Mucosa of gallbladder (tissue), 1 donor: Measurements from ENCODE around the gene QRICH2. TPM values are rescaled to one million over a fixed set of nuclear protein-coding genes. Genes with fewer than 3 reads are reported as not detected.
"Not testable (repeated sequence)": the region's sequence is repeated elsewhere in the genome, so short reads cannot be mapped to it uniquely, and the experiment has no call there.

ENCODE experiments used
- DNase-seq: peaks from one replicate; pipeline ENCODE4 v3.0.0-alpha.2; 2020; ENCODE audit warnings: low spot score
- total RNA-seq: library from RNA; stranded (reverse); gene quantifications from one replicate; pipeline ENCODE4 v1.2.1, GENCODE V29; 2021
- donor health status: DM: no; HTN: no; CAD: no.

Gene QRICH2
- total RNA-seq, 1 donor from 2014 or later, result 3.8 TPM

DNA sequence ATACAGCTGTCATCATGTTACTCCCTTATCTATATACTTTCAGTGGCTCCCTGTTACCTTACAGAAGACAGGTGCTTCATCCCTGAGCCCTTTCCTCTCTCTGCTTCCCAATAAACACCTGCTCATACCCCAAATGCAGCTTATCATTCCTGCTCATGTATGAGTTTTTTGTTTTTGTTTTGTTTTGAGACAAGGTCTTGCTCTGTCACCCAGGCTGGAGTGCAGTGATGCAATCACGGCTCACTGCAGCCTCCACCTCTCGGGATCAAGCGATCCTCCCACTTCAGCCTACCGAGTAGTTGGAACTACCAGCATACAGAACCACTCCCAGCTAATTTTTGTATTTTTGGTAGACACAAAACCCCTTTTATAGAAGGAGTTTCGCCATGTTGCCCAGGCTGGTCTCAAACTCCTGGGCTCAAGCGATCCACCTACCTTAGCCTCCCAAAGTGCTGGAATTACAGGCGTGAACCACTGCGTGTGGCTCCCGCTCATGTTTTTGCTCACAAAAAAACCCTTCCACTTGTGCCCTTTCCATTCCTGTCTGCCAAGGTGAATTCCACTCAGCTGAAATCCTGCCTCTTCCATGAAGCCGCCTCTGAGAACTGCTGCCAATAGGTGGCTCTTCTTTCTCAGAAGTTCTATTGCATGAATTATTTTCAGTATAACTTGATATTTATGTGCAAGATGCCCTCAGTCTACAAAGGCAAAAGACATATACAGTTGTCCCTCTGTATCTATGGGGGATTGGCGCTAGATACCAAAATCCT is 59.9 kb downstream of the QRICH2 start:
- DNase-seq, result no peak

DNA sequence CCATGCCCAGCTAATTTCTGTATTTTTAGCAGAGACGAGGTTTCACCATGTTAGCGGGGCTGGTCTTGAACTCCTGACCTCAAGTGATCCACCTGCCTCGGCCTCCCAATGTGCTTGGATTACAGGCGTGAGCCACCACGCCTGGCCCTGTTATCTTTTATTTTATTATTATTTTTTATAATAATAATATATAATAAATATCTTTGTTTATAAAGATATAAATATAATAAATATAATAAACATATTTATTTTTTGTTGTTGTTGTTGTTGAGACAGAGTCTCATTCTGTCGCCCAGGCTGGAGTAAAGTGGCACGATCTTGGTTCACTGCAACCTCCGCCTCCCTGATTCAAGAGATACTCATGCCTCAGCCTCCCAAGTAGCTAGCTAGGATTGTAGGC is 60.8 kb downstream of the QRICH2 start:
- DNase-seq, result no peak

DNA sequence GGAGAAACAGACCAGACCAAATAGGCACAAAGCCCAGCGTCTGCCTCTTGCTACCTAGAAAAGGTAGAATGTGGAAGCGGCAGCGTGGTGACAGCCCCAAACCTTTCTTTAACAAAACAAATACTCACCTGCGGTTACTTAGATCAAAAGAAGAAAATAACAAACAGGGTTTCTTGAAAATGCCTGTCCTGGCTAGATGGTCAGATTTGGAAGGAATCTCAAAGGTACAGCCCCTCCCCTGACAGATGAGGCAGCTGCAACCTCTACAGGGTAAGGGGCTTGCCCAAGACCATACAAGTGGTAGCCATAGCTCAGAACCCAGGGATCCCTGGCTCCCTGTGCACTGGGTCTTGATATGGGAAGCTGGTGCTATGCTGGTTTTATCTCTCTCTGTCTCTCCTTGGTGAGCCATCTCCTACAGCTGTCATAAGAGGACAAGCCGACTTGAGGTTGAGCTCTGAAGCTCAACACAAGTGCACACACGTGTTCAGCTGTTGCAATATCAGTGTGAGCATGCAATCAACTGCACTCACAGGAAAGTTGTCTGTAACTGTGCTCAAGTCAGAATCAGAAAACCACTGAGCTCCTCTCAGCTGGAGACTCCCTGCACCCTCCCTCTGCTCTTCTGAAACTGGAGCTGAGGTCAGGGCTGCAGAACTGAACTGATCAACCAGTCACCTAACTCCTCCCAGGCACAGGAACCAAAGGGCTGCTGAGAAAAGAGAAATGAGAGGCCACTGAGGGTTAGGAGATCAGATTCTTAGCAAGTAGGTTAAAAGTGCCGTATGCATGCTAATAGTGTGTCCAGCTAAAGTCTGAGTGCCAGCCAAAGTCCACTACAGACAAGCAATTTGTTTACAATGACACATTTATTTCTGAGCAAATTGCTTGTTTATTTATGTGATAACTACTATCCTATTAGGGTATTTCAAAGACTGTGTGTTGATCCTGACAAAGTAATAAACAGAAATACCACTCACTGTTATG is 61.7 kb downstream of the QRICH2 start:
- no peak for DNase-seq

DNA sequence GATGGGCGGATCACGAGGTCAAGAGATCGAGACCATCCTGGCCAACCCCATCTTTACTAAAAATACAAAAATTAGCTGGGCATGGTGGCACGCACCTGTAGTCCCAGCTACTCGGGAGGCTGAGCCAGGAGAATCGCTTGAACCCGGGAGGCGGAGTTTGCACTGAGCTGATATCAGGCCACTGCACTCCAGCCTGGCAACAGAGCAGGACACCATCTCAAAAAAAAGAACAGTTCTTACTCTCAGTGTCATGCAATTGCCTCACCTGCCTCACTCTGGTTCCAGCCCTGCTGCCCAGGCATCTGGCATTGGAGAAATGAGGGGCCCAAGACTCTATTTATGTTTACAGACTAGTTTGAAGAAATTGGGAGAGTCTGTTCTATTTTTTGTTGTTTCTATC is 63.4 kb downstream of the QRICH2 start:
- not testable (repeated sequence) for DNase-seq

DNA sequence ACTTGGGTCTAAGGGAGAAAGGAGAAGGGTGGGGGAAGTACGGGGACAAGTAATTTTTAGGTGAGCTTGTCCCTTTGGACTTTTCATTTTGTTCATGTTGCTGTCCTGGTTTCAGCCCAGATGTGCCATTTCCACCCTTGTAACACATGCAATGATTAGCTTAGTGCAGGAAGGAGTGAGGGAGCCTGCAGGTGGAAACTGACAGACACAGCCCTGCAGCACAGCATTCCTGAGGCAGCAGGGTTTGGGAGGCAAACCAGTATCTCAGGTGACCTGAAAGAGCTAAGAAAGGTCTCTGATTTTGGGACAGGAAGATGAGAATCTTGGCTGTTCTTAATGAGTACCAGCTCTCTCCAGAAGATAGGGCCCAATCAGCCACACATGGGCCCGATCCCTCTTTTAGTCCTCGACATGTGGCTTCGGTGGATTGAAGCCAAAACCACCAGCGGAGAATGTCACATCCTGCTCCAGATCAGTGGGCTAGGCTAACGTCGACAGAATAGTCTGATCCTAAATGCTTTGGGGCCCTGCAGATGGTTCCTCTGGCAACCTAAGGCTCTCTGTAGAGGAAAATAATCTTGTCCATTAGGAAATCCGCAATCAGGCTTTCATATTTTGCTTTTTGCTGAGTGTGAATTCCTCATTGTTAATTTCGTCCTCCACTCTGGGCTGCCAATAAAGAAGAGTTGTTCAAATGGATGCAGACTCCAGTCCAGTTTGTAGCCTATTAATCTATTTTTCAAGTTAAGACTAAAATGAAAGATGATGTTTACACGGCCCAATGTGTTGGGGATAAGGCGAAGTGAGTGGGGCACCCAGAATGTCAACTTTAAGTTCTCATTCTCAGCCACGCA is 64.0 kb downstream of the QRICH2 start:
- no peak for DNase-seq

DNA sequence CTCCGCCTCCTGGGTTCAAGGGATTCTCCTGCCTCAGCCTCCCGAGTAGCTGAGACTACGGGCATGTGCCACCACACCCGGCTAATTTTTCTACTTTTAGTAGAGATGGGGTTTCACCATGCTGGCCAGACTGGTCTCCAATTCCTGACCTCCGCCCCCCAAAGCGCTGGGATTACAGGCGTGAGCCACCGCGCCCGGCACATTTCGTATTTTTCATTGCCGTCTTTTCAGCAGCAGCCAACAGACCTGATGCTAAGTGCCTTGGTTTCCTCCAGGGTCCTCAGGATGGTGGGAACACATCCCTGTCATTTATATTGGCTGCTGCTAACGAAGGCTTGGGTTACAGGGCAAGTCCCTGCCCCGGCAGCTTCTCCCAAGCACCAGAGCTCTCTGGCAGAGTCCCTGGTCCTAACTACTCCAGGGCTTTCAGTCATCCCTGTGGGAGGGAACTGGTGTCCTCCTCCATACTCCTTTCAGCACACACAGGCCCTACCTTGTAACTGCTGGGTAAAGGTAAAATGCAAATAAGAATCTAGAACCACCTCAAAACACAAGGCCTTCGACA is 66.3 kb downstream of the QRICH2 start:
- no peak for DNase-seq

DNA sequence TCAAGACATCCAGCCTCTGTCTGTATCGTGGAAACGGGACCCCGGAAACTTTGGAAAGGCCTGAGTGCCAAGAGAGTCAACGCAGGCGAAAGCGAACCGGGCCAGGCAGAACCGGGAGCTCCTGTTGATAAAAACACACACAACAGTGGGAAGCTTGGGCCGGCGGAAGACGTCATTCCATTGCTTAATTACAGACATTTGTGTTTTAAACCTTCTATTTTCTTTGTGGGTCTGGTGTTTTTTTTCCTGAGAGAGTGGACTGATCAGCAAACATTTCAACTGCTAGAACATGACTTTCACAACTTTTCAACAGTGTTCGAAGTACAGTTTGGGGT is 66.9 kb downstream of the QRICH2 start:
- DNase-seq, result no peak

DNA sequence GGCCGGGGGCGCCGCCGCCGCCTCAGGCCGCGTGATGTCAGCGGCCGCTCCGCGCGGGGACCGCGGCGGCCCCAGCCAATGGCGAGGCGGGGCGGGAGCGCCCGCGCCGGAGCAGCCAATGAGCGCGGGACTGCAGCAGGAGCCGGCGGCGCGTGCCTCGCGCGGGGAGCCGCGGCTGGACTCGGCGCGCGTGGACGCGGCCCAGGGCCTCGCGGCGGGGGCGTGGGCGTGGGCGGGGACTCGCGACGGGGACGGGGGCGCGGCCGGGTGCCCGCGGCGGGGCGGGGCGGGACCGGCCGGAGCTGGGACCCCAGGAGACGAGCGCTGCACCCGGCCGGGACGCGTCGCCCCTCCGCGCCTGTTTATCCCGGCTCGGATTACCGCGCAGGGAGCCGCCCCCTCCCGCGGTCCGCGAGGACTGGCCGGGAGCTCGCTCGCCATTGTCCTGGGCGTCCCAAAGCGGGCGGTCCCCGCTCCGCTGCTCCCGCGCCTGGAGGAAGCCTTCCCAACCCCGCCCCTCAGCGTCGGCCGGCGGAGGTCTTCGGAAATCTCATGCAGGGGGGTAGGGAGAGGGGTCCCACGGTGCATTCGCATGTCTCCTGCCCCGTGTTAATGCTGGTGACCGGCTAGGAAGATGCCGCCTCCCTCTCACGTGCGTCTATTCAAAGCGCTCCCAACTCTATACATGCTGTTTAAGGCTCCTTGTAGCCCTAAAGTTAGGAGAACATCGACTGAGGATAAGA is 67.4 kb downstream of the QRICH2 start, which contains the start of gene RNF157:
Gene RNF157 (minus strand): TSS at position 33 of the 743 bp plus-strand sequence. CDS start 253 bp downstream, outside the sequence.
- DNase-seq, result no peak

DNA sequence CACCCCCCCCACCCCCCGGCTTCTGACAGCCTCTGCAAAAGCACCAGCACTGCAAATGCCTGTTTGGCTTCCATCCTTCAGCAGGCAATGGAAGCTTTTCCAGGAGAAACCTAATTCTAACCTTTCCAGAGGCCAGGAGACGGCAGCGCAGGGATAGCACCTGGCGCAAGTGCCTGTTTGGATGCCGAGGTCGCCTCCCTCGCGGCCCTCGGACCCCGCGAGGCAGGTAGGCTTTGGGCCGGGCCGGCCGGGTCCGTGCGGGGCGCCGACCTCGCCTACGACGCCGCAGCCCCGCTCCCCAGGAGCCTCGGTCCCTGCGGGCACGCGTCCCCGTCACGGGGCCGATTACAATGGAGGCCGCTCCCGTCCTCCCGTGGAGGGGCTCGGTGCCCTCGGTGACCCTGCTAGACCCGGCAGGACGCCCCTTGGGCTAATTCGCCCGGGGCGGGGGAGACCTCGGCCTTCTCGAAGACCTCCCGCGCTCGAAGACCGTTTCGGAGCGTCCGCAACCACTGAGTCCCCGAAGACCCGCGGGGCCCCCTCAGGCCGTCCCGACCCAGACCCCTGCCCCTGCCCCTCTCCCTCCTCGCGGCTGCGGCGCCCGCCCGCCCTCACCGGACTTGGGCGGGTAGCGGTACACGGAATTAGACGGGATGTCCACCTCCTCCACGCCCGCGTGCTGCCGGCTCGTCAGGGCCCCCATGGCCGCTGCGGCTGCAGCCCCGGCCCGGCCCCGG is 68.4 kb downstream of the QRICH2 start:
- DNase-seq, result no peak

DNA sequence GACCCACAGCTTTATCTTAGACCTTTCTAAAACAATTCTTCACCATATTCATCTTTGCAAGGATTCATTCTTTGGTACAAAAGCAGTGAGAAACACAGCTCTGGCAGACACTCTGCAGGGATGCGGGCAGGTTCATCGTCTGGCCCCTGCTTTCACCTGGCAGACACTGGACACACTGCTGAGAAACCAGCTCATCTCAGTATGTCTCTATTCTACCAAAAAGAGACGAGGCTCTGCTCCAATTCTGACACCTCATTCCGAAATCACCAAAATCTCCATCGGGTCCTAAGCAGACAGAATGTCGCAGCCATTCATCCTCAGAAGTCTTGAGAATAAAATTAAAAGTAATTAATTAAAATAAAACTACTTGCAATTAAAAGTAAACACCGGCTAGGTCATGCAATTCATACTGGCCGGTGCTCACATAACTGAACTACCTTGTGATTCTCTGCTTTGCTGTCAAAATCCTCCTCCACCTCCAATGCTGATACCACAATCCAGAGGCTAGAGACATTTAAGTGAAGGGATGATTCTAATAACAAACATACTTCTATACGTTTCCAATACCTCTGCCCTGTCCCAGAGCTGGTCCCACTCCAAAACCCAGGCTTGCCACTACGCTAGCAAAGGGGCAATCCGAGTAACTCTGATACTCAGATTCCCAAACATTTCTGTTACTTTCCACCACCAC is 69.1 kb downstream of the QRICH2 start:
- no peak for DNase-seq

DNA sequence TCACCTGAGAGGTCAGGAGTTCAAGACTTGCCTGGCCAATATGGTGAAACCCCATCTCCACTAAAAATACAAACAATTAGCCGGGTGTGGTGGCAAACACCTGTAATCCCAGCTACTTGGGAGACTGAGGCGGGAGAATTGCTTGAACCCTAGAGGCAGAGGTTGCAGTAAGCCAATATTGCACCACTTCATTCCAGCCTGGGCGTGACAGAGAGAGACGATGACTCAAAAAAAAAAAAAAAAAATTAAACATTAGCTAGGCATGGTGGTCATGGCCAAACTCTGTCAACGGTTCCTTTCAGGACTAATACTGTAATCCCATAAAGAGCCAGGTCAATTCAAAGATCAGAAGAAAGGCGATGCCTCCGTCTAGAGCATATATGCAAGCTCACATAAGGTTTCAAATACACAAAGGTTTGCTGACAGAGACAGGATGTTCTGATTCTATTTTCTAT is 70.2 kb downstream of the QRICH2 start:
- no peak for DNase-seq

DNA sequence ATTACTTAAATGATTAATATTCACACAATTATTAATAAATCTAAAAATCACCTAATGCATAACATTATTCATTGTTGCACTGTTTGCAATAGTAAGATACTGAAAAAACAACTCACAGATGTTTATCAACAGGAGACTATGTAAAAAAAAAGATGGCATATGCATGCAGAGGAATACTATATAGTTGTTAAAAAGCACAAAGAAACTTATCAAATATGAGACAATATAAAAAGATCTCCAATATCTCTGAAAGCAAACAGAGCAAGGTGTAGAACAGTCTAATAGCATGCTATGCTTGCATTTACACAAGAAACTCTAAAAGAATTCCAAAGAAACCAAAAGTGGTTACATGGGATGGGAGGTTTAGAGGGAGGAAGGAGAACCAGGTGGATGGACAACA is 71.5 kb downstream of the QRICH2 start:
- DNase-seq, result no peak

DNA sequence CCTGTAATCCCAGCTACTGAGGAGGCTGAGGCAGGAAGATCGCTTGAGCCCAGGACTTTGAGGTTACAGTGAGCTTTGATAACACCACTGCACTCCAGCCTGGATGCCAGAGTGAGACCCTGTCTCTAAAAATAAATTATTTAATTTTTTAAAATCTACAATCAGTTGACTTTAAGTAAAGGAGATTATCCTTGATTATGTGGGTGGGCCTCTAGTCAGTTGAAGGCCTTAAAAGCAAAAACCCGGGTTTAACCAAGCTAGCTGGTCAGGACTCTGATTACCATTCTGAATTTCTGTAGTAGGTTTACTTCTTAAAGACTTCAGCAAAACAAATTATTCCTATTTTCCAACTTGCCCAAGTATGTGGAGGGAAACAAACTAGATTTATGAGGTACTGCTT is 72.2 kb downstream of the QRICH2 start:
- DNase-seq, result no peak

DNA sequence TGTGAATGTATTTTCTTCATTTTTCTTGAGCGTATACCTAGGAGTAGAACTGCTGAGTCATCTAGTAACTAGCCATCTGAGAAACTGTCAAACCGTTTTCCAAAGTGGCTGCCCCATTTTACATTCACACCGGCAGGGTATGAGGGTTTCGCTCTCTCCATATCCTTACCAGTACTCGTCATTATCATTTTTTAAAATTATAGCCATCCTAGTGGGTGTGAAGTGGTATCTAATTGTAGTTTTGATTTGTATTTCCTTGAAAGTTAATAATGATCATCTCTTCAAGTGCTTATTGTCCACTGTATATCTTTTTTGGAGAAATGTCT is 73.8 kb downstream of the QRICH2 start:
- no peak for DNase-seq

DNA sequence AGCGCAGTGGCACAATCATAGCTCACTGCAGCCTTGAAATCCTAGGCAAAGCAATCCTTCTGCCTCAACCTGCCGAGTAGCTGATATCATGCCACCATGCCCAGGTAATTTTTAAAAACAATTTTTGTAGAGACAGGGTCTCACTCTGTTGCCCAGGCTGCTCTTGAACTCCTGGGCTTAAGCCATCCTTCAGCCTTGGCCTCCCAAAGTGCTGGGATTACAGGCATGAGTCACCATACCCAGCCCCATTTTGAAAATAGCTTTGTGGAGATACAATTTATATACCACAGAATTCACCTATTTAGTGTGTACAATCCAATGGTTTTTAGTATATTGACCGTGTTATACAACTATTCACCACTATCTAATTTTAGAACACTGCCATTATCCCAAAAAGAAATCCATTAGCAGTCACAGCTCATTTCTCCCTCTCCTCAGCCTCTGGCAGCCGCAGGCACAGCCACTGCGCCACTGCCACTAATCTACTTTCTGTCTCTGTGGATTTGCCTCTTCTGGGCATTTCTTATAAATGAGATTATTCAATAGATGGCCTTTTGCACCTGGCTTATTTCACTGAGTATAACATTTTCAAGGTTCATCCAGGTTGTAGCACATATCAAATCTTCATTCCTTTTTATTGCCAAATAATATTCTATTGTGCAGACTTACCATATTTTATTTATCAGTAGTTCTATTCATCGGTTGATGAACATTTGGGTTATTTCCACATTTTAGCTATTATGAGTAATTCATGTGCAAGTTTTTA is 74.3 kb downstream of the QRICH2 start:
- no peak for DNase-seq

DNA sequence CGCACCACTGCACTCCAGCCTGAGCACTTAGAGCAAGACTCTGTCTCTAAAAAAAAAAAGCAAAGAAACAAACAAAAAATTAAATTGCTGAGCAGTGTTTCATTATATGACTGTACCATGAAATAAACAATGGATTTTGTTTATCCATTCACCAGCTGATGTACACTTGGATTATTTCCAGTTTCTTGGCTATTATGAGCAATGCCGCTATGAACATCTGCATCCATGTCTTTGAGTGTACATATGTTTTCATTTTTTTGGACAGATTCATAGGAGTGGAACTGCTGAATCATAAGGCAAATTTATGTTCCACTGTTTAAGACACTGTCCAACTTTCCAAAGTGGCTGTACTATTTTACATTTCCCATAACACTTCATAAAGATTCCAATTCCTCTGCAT is 75.7 kb downstream of the QRICH2 start:
- no peak for DNase-seq

DNA sequence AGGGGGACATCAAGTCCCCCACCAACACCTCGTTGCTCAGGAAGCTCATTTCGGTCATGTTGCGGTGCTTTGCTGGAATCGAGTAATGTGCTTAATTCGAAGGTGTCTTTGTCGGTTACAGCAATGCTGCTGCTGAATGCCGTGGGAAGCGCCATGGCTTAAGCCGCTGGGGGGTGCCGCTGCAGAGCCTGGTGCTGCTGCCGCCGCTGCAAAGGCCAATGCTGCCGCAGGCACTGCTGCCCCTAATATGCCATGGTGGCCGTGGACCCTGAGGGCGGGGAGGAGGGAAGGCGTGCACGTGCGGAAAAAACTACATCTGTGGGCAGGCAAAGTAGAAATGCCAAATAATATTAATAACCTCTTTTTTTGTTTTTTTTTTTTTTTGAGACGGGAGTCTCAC is 81.3 kb downstream of the QRICH2 start:
- DNase-seq, result not testable (repeated sequence)

DNA sequence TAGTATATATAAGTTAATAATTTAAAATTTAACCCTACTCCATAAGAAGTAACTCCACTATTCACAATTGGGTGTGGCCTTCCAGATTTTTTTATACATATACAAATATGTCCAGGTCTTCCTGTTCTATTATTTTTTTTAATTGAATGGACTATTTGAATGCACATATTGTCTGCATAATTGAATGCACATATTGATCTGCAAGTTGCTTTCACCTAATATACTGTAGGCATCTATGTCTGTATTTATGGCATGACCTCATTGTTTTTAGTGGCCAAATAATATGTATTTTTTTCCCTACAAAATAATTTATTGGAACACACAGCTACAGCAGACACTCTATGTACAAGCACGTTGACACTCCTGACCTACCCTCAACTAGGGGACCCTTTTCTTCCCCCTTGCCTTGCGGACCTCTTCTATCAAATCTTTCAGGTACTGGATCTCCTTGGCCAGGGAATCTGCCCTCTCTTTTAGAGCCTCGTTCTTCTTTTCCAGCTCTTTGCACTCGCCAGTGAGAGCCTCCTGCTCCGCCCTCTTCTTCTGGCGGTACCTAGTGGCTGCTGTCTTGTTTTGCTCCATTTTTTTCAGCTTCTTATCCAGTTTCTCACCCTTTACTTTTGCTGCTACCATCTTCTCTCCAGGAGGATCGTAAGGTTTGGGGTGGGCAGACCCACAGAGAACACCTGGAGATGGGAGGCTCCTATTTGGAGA is 82.5 kb downstream of the QRICH2 start:
- not testable (repeated sequence) for DNase-seq
